Suprapubic skin (tissue), 4 donors: Measurements from ENCODE around the gene SLC22A4.

ENCODE experiments used
- CTCF ChIP-seq, 2 donors: fragments of 200-600 bp in 1 of 2; fragments of 450-650 bp in 1 of 2; sonication (generic) in 1 of 2; IDR thresholded peaks; one replicate each; pipeline ENCODE4 v1.5.1; 2016 to 2019; ENCODE audit warnings: antibody characterized with exemption in 2 of 2, mild to moderate bottlenecking in 1 of 2, moderate library complexity in 1 of 2
- POLR2A ChIP-seq, 2 donors: fragments of 450-650 bp; IDR thresholded peaks; one replicate each; pipeline ENCODE4 v1.6.1; 2017; ENCODE audit warnings: antibody characterized with exemption in 2 of 2, mild to moderate bottlenecking in 2 of 2, moderate library complexity in 2 of 2
- POLR2AphosphoS5 ChIP-seq, 3 donors: sonication (generic); formaldehyde crosslinking; IDR thresholded peaks; one replicate each; pipeline ENCODE4 v1.6.1; 2017; ENCODE audit warnings: antibody characterized with exemption in 3 of 3

GRCh38 chr5:132275367-132276220 is 18.6 kb upstream of the SLC22A4 start:
- TF ChIP-seq CTCF (IDR thresholded peaks at IDR 0.05) (no peak), POLR2A (IDR thresholded peaks at IDR 0.05) (no peak), POLR2AphosphoS5 (IDR thresholded peaks at IDR 0.05) (no peak)
